HUES48 (cell line): Measurements from ENCODE around the gene PRIMPOL.
"Not testable (repeated sequence)": the region's sequence is repeated elsewhere in the genome, so short reads cannot be mapped to it uniquely, and the experiment has no call there.

ENCODE experiments used
- H3K27ac ChIP-seq: one replicate; pipeline ENCODE4 v1.7.0; 2013; ENCODE audit warnings: low read depth, low read length, inconsistent platforms
- H3K27me3 ChIP-seq: 2 replicates; pipeline ENCODE4 v1.6.1; 2013; ENCODE audit warnings: mild to moderate bottlenecking, low read length; ENCODE audit not compliant: control insufficient read depth, insufficient read depth
- H3K36me3 ChIP-seq: 2 replicates; pipeline ENCODE4 v1.6.1; 2013; ENCODE audit warnings: low read length; ENCODE audit not compliant: control insufficient read depth, insufficient read depth
- H3K4me1 ChIP-seq: 2 replicates; pipeline ENCODE4 v1.6.1; 2013; ENCODE audit warnings: mild to moderate bottlenecking, low read length; ENCODE audit not compliant: control insufficient read depth, insufficient read depth
- H3K4me3 ChIP-seq: 2 replicates; pipeline ENCODE4 v1.5.1; 2013; ENCODE audit warnings: mild to moderate bottlenecking, low read depth, low read length
- H3K9ac ChIP-seq: 2 replicates; pipeline ENCODE4 v1.6.1; 2013; ENCODE audit warnings: mild to moderate bottlenecking, low read depth, low read length, moderate library complexity
- H3K9me3 ChIP-seq: 2 replicates; pipeline ENCODE4 v1.6.1; 2013; ENCODE audit warnings: low read length; ENCODE audit not compliant: control insufficient read depth, insufficient read depth

PRIMPOL gene

DNA sequence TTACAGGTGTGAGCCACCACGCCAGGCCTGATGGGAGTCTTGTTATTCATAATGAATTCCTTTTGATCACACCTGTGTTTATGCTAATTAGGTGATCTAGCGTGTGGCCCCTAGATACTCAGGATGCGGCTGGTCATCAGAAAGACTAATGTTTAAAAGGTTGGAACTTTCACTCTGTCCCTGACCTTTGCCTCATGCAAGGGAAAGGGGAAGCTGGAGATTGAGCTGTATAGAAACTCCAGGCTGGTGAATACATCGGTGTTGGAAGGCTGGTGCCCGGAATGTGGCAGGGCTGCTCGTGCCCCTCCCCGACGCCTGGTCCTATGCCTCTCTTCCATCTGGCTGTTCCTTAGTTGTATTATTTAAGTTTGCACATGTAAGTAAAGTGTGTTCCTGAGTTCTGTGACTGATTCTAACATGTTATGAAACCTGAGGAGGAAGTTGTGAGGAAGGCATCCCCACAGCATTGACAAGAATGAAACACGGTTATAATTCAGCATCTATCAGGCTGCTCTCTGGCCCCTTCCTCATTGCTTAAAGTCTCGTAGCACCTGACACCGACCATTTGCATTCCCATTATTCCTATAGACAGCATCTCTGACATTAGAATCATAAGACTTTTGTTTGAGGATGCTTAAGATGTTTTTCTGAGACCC is 29.2 kb upstream of the PRIMPOL start:
- Histone ChIP-seq H3K9ac (no peak overlapping the region), H3K36me3 (no peaks in the 10 kb centered on the region), H3K27ac (no peak overlapping the region), H3K27me3 (no peaks in the 10 kb centered on the region), H3K4me1 (peaks cover 10% of the 10 kb centered on the region), H3K9me3 (peaks cover 3% of the 10 kb centered on the region; the same call in 1 of the 2 replicates), H3K4me3 (no peak overlapping the region)

DNA sequence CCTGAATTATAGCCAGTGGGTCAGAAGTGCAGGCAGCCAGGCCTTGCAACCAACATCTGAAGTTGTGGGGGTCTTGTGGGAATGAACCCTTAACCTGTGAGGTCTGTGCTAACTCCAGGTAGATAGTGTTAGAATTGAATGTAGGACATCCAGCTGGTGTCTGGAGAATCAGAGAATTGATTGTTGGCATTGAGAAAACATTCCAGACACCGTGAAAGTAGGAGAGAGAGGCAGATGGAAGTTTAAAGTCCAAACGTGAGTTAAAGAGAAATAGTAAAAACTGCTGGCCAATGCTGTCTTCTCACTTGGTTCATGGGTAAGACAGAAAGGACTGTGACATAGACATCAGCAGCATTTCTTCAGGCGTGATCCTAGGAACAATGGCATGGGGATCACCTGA is 28.0 kb upstream of the PRIMPOL start:
- H3K27ac ChIP-seq, result no peak overlapping the region
- H3K27me3 ChIP-seq, result no peaks in the 10 kb centered on the region
- H3K4me3 ChIP-seq, result no peak overlapping the region
- H3K9me3 ChIP-seq, result 0 out of 2 replicates have a peak, but pooled peaks cover 4% of the 10 kb centered on the region
- no peak overlapping the region for H3K9ac ChIP-seq
- H3K4me1 ChIP-seq, result peaks cover 19% of the 10 kb centered on the region
- H3K36me3 ChIP-seq, result peaks cover 2% of the 10 kb centered on the region; the same call in 1 of the 2 replicates

DNA sequence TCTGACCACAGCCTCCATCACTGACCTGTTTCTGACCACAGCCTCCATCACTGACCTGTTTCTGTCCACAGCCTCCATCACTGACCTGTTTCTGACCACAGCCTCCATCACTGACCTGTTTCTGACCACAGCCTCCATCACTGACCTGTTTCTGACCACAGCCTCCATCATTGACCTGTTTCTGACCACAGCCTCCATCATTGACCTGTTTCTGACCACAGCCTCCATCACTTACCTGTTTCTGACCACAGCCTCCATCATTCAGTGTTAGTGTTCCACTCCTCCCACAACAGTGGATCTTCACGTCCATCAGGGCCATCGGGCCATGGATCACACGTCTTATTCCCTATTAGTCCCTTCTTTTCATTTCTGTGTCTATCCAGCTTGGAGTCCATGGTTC is 25.0 kb upstream of the PRIMPOL start:
- not testable (repeated sequence) for H3K27ac ChIP-seq, H3K4me3 ChIP-seq, H3K9me3 ChIP-seq, H3K9ac ChIP-seq, H3K27me3 ChIP-seq
- Histone ChIP-seq H3K36me3 (peaks cover 30% of the 10 kb centered on the region), H3K4me1 (peaks cover 23% of the 10 kb centered on the region)

DNA sequence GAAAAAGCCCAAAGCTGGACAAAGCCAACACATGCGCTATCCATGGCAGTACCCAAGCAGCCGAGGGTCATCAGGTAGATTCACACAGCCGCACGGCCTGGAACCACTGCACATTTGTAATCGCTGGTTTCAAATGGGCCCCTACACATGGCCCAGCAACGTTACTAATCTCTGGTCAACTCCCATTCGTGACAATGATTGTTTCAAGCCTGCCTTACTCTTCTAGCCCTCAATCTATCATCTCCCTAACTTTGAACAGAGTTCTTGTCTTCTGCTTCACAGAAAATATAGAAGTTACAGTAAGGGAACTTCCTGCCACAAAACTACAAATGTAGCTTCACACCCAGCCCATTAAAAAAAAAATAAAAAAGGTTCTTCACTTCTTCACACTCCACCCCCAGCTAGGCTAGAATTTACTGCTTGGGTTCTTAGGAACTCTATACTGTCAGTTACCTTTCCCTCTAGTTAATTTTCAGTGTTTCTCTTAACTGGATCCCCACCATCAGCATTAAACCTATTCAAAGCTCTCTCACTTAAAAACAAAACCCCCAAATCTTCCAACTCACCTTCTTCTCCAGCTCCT is 24.5 kb upstream of the PRIMPOL start:
- Histone ChIP-seq H3K9me3 (0 out of 2 replicates have a peak, but pooled peaks cover 2% of the 10 kb centered on the region), H3K4me3 (no peak overlapping the region), H3K27ac (peak overlapping the region; percentile 74), H3K9ac (no peak overlapping the region), H3K4me1 (peaks cover 23% of the 10 kb centered on the region), H3K27me3 (no peaks in the 10 kb centered on the region), H3K36me3 (peaks cover 35% of the 10 kb centered on the region)

DNA sequence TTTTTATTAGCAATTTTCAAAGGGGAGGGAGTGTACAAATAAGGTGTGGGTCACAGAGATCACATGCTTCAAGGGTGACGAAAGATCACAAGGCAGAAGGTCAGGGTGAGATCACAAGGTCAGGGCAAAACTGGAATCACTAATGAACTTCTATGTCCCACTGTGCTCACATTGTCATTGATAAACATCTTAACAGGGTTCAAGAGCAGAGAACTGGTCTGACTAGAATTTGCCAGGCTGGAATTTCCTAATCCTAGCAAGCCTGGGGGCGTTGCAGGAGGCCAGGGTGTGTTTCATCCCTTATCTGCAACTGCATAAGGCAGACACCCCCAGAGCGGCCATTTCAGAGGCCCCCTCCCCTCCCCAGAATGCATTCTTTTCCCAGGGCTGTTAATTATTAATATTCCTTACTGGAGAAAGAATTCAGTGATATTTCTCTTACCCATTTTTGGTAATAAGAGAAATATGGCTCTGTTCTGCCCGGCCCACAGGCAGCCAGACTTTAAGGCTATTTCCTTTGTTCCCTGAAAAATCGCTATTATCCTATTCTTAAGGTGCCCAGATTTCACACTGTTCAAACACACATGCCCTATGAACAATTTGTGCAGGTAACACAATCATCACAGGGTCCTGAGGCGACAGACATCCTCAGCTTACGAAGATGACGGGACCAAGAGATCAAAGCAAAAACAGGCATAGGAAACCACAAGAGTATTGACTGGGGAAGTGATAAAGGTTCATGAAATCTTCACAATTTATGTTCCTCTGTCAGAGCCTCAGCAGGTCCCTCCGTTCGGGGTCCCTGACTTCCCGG is 23.5 kb upstream of the PRIMPOL start:
- Histone ChIP-seq H3K9ac (peak overlapping the region; percentile 53), H3K36me3 (peaks cover 44% of the 10 kb centered on the region), H3K4me1 (peaks cover 23% of the 10 kb centered on the region), H3K27ac (peak overlapping the region; percentile 84)
- not testable (repeated sequence) for H3K27me3 ChIP-seq, H3K9me3 ChIP-seq, H3K4me3 ChIP-seq

DNA sequence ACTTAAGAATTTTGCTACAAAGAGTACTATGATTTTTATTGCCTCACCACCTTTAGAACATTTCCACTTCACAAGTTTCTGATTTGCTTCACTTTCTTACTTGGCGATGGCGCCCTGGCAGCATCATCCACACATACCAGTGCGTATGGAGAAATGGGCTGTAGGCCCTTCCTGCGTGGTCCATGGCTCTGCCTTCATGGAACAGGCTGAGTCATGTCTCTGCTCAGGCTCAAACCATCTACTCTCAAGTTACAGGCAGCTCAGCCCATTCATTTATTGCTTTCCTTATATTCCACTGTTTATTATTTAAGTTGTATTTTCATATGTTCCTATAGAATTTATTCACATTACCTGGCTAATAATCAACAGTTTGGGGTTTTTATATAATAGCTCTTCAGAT is 21.4 kb upstream of the PRIMPOL start:
- H3K9ac ChIP-seq, result no peak overlapping the region
- H3K27me3 ChIP-seq, result no peaks in the 10 kb centered on the region

DNA sequence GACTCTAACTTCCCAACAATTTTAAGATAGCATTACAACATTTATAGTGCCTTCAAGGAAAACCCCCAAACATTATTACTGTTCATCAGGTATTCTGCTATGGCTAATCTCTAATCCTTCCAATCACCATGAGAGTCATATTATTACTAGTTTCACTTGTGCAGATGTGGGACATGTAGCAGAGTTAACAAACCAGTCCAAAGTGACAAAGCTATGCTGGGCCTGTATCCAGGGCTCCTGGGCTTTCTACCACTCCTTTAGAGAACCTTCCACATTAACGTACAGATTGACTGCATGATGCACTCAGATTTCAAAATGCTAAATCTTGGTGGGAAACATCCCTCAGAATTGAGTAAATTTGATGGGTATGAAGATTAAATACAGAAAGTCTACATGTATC is 16.7 kb upstream of the PRIMPOL start:
- H3K9ac ChIP-seq, result no peak overlapping the region
- H3K4me3 ChIP-seq, result no peak overlapping the region
- H3K27ac ChIP-seq, result no peak overlapping the region
- H3K4me1 ChIP-seq, result no peaks in the 10 kb centered on the region; the same call in 1 of the 2 replicates
- peaks cover 96% of the 10 kb centered on the region for H3K36me3 ChIP-seq
- no peaks in the 10 kb centered on the region for H3K27me3 ChIP-seq
- H3K9me3 ChIP-seq, result no peaks in the 10 kb centered on the region

More for the DNA sequence above, 21.4 kb upstream of the PRIMPOL start:
- H3K4me3 ChIP-seq, result no peak overlapping the region
- no peak overlapping the region for H3K27ac ChIP-seq
- peaks cover 23% of the 10 kb centered on the region for H3K4me1 ChIP-seq
- H3K9me3 ChIP-seq, result 0 out of 2 replicates have a peak, but pooled peaks cover 2% of the 10 kb centered on the region
- H3K36me3 ChIP-seq, result peaks cover 63% of the 10 kb centered on the region

DNA sequence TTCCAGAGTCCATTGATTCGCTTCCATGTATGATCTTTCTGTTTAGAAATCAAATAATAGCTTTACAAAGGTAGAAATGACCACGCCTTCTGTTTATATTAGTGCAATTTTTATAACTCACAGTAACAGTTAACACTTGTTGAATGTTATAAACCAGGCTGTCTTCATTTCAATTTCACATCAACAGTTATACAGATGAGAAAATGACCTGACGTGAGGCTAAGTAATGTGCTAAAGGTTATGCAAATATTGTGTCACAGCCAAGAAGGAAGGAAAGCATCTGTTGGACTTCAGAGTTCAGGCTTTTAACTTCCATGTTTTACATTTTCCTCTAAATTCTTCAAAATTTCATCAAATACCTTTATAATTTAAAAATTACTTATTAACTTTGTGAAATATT is 14.2 kb upstream of the PRIMPOL start:
- Histone ChIP-seq H3K9me3 (no peaks in the 10 kb centered on the region), H3K36me3 (peaks cover 89% of the 10 kb centered on the region), H3K27ac (no peak overlapping the region), H3K4me3 (no peak overlapping the region), H3K27me3 (no peaks in the 10 kb centered on the region), H3K9ac (no peak overlapping the region), H3K4me1 (no peaks in the 10 kb centered on the region)

DNA sequence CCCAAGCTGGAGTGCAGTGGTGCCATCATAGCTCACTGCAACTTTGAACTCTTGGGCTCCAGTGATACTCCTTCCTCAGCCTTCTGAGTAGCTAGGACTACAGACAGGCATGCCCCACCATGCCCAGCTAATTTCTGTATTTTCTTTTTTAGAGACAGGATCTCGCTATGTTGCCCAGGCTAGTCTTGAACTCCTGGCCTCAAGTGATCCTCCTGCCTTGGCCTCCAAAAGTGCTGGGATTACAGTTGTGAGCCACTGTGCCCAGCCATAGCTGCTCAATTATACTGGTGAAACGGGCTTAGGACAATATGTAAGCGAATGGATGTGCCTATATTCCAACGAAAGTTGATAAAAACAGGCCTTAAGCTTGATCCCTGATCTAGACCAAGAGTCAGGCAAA is 13.4 kb upstream of the PRIMPOL start:
- H3K36me3 ChIP-seq, result peaks cover 84% of the 10 kb centered on the region
- H3K27me3 ChIP-seq, result no peaks in the 10 kb centered on the region
- no peak overlapping the region for H3K4me3 ChIP-seq
- H3K4me1 ChIP-seq, result peaks cover 3% of the 10 kb centered on the region; the same call in 1 of the 2 replicates
- no peak overlapping the region for H3K9ac ChIP-seq
- H3K27ac ChIP-seq, result no peak overlapping the region
- H3K9me3 ChIP-seq, result no peaks in the 10 kb centered on the region

DNA sequence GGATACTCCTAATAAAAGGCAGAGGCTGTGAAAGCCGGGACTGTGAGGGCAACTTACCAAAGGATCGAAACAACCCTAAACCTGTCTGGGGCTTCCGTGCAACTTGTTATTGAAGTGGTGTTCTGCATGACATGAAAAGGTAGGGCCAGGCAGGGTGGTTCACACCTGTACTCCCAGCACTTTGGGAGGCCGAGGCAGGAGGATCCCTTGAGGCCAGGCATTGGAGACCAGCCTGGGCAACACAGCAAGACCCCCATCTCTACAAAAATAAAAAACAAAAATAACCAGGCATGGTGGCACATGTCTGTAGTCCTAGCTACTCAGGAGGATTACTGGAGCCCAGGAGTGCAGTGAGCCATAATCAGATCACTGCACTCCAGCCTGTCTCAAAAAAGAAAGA is 12.6 kb upstream of the PRIMPOL start:
- Histone ChIP-seq H3K9ac (no peak overlapping the region), H3K4me1 (peaks cover 7% of the 10 kb centered on the region; the same call in 1 of the 2 replicates), H3K27me3 (no peaks in the 10 kb centered on the region), H3K9me3 (no peaks in the 10 kb centered on the region), H3K36me3 (peaks cover 85% of the 10 kb centered on the region), H3K4me3 (no peak overlapping the region), H3K27ac (no peak overlapping the region)

DNA sequence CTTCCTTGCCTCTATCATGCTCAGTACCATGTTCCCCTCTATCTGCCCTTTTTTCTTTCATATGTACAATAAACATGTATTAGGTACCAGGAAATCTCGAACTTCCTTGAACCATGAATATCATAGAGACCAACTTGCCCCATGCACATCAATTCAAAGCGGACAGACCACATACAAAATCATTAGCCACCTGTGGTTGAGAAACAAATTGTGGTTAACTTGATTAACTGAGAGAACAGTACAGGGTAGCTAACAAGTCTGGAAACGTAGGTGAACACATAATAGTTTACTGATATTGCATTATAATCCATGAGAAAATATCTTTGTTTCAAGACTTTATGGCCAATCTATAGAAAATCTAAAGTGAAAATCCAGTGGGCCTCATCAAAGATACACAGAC is 8.5 kb upstream of the PRIMPOL start:
- Histone ChIP-seq H3K9me3 (no peaks in the 10 kb centered on the region), H3K27me3 (no peaks in the 10 kb centered on the region), H3K27ac (no peak overlapping the region), H3K4me1 (peaks cover 39% of the 10 kb centered on the region), H3K9ac (no peak overlapping the region), H3K4me3 (no peak overlapping the region), H3K36me3 (peaks cover 54% of the 10 kb centered on the region)
